ENCODE measurements around the gene WIPF1. TPM values are rescaled to one million over a fixed set of nuclear protein-coding genes. Genes with fewer than 3 reads are reported as not detected.

Gene WIPF1
- total RNA-seq, 4 donors from 2014 or later, result 31.5 to 61.5 (median 36.3) TPM

DNA sequence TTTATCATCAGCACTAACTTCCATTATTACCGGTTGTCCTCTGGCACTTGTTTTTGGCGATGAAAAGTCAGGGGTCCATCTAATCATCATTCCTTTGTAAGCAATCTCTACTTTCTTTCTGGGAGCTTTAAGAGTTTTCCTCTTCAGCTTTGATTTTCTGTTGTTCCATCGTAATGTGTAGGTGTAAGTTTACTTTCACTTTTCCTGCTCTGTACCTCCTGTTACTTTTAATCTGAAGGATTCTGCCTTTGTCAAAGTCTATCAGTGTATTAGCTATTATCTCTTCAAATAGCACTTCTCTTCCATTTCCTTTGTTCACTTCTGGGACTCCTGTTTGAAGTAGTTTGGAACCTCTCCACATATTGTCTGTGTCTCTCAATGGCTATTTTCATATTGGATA lies 85.3 kb downstream of the WIPF1 start:
- H3K27me3 ChIP-seq, result no peaks in the 10 kb centered on the region
- 86% methylated on average over 3 of the region's 3 CpGs for WGBS
- no peak overlapping the region for H3K27ac ChIP-seq (replicated peaks in 1 of 4)
- H3K4me1 ChIP-seq, result no peaks in the 10 kb centered on the region
- TF ChIP-seq EP300 (IDR thresholded peaks at IDR 0.05) (no peak), POLR2AphosphoS5 (IDR thresholded peaks at IDR 0.05) (no peak), POLR2A (IDR thresholded peaks at IDR 0.05; ENCODE audit: low read depth) (no peak)
- TF ChIP-seq, protein P1, sequence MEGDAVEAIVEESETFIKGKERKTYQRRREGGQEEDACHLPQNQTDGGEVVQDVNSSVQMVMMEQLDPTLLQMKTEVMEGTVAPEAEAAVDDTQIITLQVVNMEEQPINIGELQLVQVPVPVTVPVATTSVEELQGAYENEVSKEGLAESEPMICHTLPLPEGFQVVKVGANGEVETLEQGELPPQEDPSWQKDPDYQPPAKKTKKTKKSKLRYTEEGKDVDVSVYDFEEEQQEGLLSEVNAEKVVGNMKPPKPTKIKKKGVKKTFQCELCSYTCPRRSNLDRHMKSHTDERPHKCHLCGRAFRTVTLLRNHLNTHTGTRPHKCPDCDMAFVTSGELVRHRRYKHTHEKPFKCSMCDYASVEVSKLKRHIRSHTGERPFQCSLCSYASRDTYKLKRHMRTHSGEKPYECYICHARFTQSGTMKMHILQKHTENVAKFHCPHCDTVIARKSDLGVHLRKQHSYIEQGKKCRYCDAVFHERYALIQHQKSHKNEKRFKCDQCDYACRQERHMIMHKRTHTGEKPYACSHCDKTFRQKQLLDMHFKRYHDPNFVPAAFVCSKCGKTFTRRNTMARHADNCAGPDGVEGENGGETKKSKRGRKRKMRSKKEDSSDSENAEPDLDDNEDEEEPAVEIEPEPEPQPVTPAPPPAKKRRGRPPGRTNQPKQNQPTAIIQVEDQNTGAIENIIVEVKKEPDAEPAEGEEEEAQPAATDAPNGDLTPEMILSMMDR (IDR thresholded peaks at IDR 0.05), result no peak
- intact Hi-C loops (cut with DNase I), result no loop called here
- H3K4me3 ChIP-seq, result no peak overlapping the region
- no peaks in the 10 kb centered on the region for H3K36me3 ChIP-seq
- DNase-seq (ENCODE audit: extremely low spot score), result no peak
- H3K9me3 ChIP-seq, result no peaks in the 10 kb centered on the region

DNA sequence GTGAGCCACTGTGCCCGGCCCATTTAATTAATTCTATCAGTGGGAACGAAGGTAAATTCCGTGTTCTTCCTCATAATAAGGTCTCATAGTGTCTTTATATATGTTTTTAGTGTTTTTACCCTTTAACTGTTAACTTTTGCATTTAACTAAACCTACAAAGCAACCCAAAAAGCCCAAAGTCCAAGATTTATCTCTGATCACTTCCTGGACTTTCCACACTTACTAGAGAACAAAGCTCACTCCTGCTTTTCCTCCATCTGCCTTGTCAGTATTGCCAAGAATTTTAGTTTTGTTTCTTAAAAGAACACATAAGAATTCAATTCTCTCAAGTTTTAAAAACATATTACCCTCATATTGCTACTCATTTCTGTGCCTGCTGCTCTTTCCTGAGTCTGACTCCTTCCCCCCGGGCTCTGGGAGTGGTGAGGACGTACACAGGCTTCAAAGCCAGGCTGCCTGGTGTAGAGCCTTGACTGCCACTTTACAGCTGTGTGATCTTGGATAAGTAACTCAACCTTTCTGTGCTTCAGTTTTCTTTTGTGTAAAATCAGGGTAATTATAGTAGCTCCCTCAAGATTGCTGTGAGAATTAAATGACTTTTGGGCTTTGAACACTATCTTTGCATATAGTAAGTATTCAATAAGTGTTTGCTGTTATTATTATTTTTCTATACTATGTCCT lies 85.9 kb downstream of the WIPF1 start:
- Histone ChIP-seq H3K27me3 (no peaks in the 10 kb centered on the region), H3K27ac (replicated peaks in 1 of 4) (no peak overlapping the region), H3K4me3 (no peak overlapping the region), H3K36me3 (no peaks in the 10 kb centered on the region), H3K9me3 (no peaks in the 10 kb centered on the region), H3K4me1 (no peaks in the 10 kb centered on the region)
- WGBS, result 54% methylated on average over 5 of the region's 5 CpGs
- intact Hi-C loops (cut with DNase I), result no loop called here
- no peak for DNase-seq (ENCODE audit: extremely low spot score)
- TF ChIP-seq EP300 (IDR thresholded peaks at IDR 0.05) (no peak), POLR2A (IDR thresholded peaks at IDR 0.05; ENCODE audit: low read depth) (no peak), POLR2AphosphoS5 (IDR thresholded peaks at IDR 0.05) (no peak)
- TF ChIP-seq, protein P1 (IDR thresholded peaks at IDR 0.05), result no peak

DNA sequence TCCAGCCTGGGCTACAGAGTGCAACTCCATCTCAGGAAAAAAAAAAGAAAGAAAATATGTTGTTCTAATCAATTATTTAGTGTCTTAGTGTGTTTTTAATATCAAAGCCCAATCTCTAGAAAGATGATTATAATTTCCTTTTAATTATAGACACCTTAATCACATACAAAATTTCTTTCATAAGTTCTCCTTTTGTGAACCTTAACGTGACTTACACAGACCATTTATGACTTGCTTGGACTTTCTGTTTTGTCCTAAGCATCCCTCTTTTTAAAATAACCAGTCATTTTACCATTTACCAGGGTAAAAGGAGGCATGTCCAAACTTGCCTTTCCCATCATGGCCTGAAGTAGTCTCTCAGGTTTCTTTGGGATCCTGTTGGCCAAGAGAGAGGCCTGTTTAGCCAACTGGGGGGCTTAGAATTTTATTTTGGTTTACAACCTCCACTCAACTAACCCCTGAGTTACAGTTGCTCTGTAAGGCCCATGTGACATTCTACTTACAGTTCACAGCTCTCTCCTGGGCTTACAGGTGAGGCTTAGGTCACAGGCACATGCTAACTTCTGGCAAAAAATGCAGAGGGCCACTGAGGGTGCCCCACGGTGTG lies 86.9 kb downstream of the WIPF1 start:
- Histone ChIP-seq H3K4me3 (no peak overlapping the region), H3K9me3 (no peaks in the 10 kb centered on the region), H3K4me1 (no peaks in the 10 kb centered on the region), H3K36me3 (no peaks in the 10 kb centered on the region), H3K27me3 (no peaks in the 10 kb centered on the region), H3K27ac (replicated peaks in 1 of 4) (no peak overlapping the region)
- 43% methylated on average over 2 of the region's 2 CpGs for WGBS
- TF ChIP-seq, protein P1 (IDR thresholded peaks at IDR 0.05), result no peak
- TF ChIP-seq EP300 (IDR thresholded peaks at IDR 0.05) (no peak), POLR2AphosphoS5 (IDR thresholded peaks at IDR 0.05) (no peak), POLR2A (IDR thresholded peaks at IDR 0.05; ENCODE audit: low read depth) (no peak)
- DNase-seq (ENCODE audit: extremely low spot score), result no peak
- intact Hi-C loops (cut with DNase I), result no loop called here

Small RNAs within 50 kb of the gene (small RNA-seq; reads per million reads assigned to genes)
- 0 to 0.33 (median 0) reads per million in 3 donors for gene RNU6-5P

Other genes starting within 250 kb of the WIPF1 start
- gene SCRN3, start 202.1 kb downstream of the WIPF1 start, total RNA-seq, result 10 to 100 TPM; 14.5 to 27.7 (median 20.4) TPM
- 10 to 100 TPM; 28.8 to 43.2 (median 39.1) TPM for gene GPR155, start 110.8 kb downstream of the WIPF1 start, total RNA-seq
- not detected for gene CHRNA1, start 166.7 kb upstream of the WIPF1 start, total RNA-seq

All from esophagus muscularis mucosa (tissue), 4 donors.